Esophagus squamous epithelium (tissue), 5 donors: ENCODE results near the gene FAM193B. TPM values are rescaled to one million over a fixed set of nuclear protein-coding genes. Genes with fewer than 3 reads are reported as not detected.

ENCODE experiments used
- DNase-seq: peaks from one replicate; lab custom pipeline; 2025; lab: John Stamatoyannopoulos, UW
- H3K27ac ChIP-seq, 4 donors: fragments of 200-600 bp; sonication (generic); one replicate each; pipeline ENCODE4 v1.5.1; 2016 to 2019; ENCODE audit warnings: mild to moderate bottlenecking in 1 of 4
- H3K27me3 ChIP-seq, 4 donors: fragments of 200-600 bp; sonication (generic); 1 replicate in 3 of 4; 2 replicates in 1 of 4; pipeline versions ENCODE4 v1.5.1 to v1.6.0; 2017 to 2021; ENCODE audit warnings: antibody characterized with exemption in 1 of 4
- H3K36me3 ChIP-seq, 3 donors: fragments of 200-600 bp; sonication (generic); one replicate each; pipeline ENCODE4 v1.5.1; 2016 to 2019
- H3K4me1 ChIP-seq, 3 donors: fragments of 200-600 bp; sonication (generic); one replicate each; pipeline ENCODE4 v1.5.1; 2017 to 2019
- H3K4me3 ChIP-seq, 4 donors: fragments of 200-600 bp; sonication (generic); 1 replicate in 3 of 4; 2 replicates in 1 of 4; pipeline ENCODE4 v1.5.1; 2016 to 2019; ENCODE audit warnings: mild to moderate bottlenecking in 2 of 4, moderate library complexity in 1 of 4
- H3K9me3 ChIP-seq, 3 donors: fragments of 200-600 bp; sonication (generic); one replicate each; pipeline ENCODE4 v1.5.1; 2016 to 2019
- POLR2A ChIP-seq, 4 donors: fragments of 450-650 bp; IDR thresholded peaks; one replicate each; pipeline ENCODE4 v1.6.1; 2017; ENCODE audit warnings: antibody characterized with exemption in 4 of 4, mild to moderate bottlenecking in 4 of 4, moderate library complexity in 3 of 4
- WGBS, 2 donors: methylation state at CpG; one replicate each; pipeline ENCODE4 v1.1.5; 2018; 5-methylcytosine and 5-hydroxymethylcytosine counted together
- intact Hi-C: fragments of 100-400 bp; cut with DNase I; formaldehyde crosslinking; loops from one replicate; pipeline ENCODE4 v1.15.0; 2022
- total RNA-seq, 4 donors: library from RNA; depleted of rRNA; stranded (reverse); fragments of >200 nt; gene quantifications; one replicate each; pipeline ENCODE4 v1.1.0, GENCODE V29; 2016
- TF ChIP-seq, protein P1 (sequence below), 6 experiments: fragments of 450-650 bp in 4 of 6; fragments of 200-600 bp in 2 of 6; sonication (generic) in 2 of 6; IDR thresholded peaks; one replicate each; pipeline ENCODE4 v1.5.1; 2016 to 2019; ENCODE audit warnings: antibody characterized with exemption in 6 of 6, mild to moderate bottlenecking in 4 of 6, moderate library complexity in 4 of 6
- donor health status: DM: yes; HTN: yes; CAD: no.

FAM193B gene
- total RNA-seq, 4 donors from 2014 or later, result 28.5 to 52.1 (median 41.9) TPM

DNA sequence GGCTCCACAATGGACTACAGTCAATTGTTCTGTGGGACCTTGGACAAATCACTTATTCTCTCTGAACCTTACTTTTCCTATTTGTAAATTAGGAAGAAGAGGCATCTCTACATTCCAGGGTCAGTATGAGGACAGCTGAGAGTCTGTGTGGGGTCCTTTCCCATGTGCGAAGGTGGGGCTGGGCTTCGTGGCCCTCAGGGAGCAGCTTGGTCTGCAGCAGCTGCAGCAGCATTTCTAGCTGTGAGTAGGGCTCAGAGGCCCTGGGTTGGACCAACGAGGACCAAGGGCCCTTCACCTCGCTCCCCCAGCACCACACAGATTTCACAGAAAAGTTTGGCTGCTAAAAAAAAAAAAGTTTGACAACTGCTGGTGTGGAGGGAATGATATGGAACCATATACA is 28.2 kb downstream of the FAM193B start:
- H3K9me3 ChIP-seq, result no peaks in the 10 kb centered on the region
- 90 to 100% methylated on average over 3 to 4 of the region's 4 CpGs for WGBS, 2 donors
- H3K36me3 ChIP-seq, result peaks cover 16 to 100% (median 39%) of the 10 kb centered on the region in 3 donors
- H3K27ac ChIP-seq, result no peak overlapping the region
- intact Hi-C loops, result no loop called here
- peaks cover 0 to 40% (median 17%) of the 10 kb centered on the region in 3 donors for H3K4me1 ChIP-seq
- H3K27me3 ChIP-seq, result no peaks in the 10 kb centered on the region
- DNase-seq, result no peak
- no peak for TF ChIP-seq POLR2A (IDR thresholded peaks at IDR 0.05)
- TF ChIP-seq, protein P1, sequence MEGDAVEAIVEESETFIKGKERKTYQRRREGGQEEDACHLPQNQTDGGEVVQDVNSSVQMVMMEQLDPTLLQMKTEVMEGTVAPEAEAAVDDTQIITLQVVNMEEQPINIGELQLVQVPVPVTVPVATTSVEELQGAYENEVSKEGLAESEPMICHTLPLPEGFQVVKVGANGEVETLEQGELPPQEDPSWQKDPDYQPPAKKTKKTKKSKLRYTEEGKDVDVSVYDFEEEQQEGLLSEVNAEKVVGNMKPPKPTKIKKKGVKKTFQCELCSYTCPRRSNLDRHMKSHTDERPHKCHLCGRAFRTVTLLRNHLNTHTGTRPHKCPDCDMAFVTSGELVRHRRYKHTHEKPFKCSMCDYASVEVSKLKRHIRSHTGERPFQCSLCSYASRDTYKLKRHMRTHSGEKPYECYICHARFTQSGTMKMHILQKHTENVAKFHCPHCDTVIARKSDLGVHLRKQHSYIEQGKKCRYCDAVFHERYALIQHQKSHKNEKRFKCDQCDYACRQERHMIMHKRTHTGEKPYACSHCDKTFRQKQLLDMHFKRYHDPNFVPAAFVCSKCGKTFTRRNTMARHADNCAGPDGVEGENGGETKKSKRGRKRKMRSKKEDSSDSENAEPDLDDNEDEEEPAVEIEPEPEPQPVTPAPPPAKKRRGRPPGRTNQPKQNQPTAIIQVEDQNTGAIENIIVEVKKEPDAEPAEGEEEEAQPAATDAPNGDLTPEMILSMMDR (IDR thresholded peaks at IDR 0.05), result no peak
- H3K4me3 ChIP-seq, result no peak overlapping the region

- Histone ChIP-seq H3K9me3 (no peaks in the 10 kb centered on the region), H3K27ac (peak overlapping the region in 2 of 4 donors; percentile 0 to 33), H3K27me3 (no peaks in the 10 kb centered on the region), H3K36me3 (peaks cover 24 to 100% (median 39%) of the 10 kb centered on the region in 3 donors), H3K4me1 (peaks cover 0 to 29% (median 6%) of the 10 kb centered on the region in 3 donors), H3K4me3 (no peak overlapping the region)
- intact Hi-C loops, result no loop called here
- 68 to 79% methylated on average over 7 to 8 of the region's 10 CpGs for whole genome bisulfite sequencing, 2 donors
- DNase-seq, result no peak
- TF ChIP-seq POLR2A (IDR thresholded peaks at IDR 0.05), result no peak
- TF ChIP-seq, protein P1 (IDR thresholded peaks at IDR 0.05), result peak in 1 of 6 experiments; percentile 23
Observed at GRCh38 chr5:177524941-177525655, 29.3 kb downstream of the FAM193B start.

GRCh38 chr5:177524539-177524900 is 29.8 kb downstream of the FAM193B start:
- Histone ChIP-seq H3K9me3 (no peaks in the 10 kb centered on the region), H3K36me3 (peaks cover 24 to 100% (median 36%) of the 10 kb centered on the region in 3 donors), H3K4me1 (peaks cover 0 to 25% (median 0%) of the 10 kb centered on the region in 3 donors), H3K27me3 (no peaks in the 10 kb centered on the region), H3K27ac (peak overlapping the region in 2 of 4 donors; percentile 0 to 33), H3K4me3 (no peak overlapping the region)
- intact Hi-C loops, result no loop called here
- no CpG with 5 or more reads among the region's 12 CpGs for WGBS, 2 donors
- TF ChIP-seq, protein P1 (IDR thresholded peaks at IDR 0.05), result no peak
- TF ChIP-seq POLR2A (IDR thresholded peaks at IDR 0.05), result no peak
- DNase-seq, result no peak

GRCh38 chr5:177523711-177524538 is 30.4 kb downstream of the FAM193B start:
- 96% methylated on average over 4 of the region's 19 CpGs; no CpG with 5 or more reads in 1 of the 2 donors for WGBS, 2 donors
- TF ChIP-seq, protein P1 (IDR thresholded peaks at IDR 0.05), result no peak
- TF ChIP-seq POLR2A (IDR thresholded peaks at IDR 0.05), result no peak
- intact Hi-C loops, result no loop called here
- Histone ChIP-seq H3K4me3 (no peak overlapping the region), H3K36me3 (peaks cover 24 to 100% (median 35%) of the 10 kb centered on the region in 3 donors), H3K4me1 (peaks cover 0 to 25% (median 0%) of the 10 kb centered on the region in 3 donors), H3K27ac (no peak overlapping the region), H3K27me3 (no peaks in the 10 kb centered on the region), H3K9me3 (no peaks in the 10 kb centered on the region)
- DNase-seq, result no peak
